Activated naive CD4-positive, alpha-beta T cell treated with anti-CD3 and anti-CD28 coated beads, Interleukin-2, amount 50 U/mL, for 24 hours (primary cell): ENCODE measurements around the gene GPR17.
A peak's percentile ranks its signal among the peaks of the same experiment; 100 is the strongest.

Experiments
- H3K27ac Mint-ChIP-seq: one replicate; pipeline ENCODE4 v1.8.0; 2021; ENCODE audit warnings: mild to moderate bottlenecking, mixed read lengths
- H3K27me3 Mint-ChIP-seq: one replicate; pipeline ENCODE4 v1.8.0; 2021; ENCODE audit warnings: mixed read lengths
- H3K36me3 Mint-ChIP-seq: one replicate; pipeline ENCODE4 v1.8.0; 2021; ENCODE audit warnings: mixed read lengths
- H3K4me1 Mint-ChIP-seq: one replicate; pipeline ENCODE4 v1.8.0; 2021; ENCODE audit warnings: mixed read lengths
- H3K4me3 Mint-ChIP-seq: one replicate; pipeline ENCODE4 v1.8.0; 2021; ENCODE audit warnings: mild to moderate bottlenecking, mixed read lengths
- H3K9me3 Mint-ChIP-seq: one replicate; pipeline ENCODE4 v1.8.0; 2021; ENCODE audit warnings: mixed read lengths

GPR17 gene

DNA sequence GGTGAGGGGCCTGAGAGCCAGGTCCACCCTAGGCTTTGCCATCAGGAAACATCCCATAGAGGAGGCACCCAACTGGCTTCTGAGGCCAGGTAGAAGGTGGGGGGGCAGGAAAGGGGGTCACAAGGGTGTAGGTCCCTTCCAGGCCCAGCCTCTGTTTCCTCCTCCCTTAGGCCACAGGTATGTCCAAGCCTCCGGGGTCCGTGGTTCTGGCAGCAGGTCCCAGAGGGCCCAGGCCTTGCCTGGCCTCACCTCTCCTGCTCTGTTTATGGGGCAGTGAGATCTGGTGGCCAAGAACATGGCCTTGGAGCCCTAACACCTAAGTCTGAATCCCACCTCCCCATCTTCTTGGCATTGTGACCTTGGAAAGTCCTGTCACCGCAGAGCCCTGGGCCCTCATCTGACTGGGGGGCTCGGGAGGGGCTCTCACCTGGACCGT is 21.6 kb upstream of the GPR17 start:
- no peak overlapping the region for H3K27ac Mint-ChIP-seq
- peaks cover 3% of the 10 kb centered on the region for H3K4me1 Mint-ChIP-seq
- H3K27me3 Mint-ChIP-seq: no peaks in the 10 kb centered on the region
- no peaks in the 10 kb centered on the region for H3K9me3 Mint-ChIP-seq
- no peaks in the 10 kb centered on the region for H3K36me3 Mint-ChIP-seq
- H3K4me3 Mint-ChIP-seq: no peak overlapping the region

DNA sequence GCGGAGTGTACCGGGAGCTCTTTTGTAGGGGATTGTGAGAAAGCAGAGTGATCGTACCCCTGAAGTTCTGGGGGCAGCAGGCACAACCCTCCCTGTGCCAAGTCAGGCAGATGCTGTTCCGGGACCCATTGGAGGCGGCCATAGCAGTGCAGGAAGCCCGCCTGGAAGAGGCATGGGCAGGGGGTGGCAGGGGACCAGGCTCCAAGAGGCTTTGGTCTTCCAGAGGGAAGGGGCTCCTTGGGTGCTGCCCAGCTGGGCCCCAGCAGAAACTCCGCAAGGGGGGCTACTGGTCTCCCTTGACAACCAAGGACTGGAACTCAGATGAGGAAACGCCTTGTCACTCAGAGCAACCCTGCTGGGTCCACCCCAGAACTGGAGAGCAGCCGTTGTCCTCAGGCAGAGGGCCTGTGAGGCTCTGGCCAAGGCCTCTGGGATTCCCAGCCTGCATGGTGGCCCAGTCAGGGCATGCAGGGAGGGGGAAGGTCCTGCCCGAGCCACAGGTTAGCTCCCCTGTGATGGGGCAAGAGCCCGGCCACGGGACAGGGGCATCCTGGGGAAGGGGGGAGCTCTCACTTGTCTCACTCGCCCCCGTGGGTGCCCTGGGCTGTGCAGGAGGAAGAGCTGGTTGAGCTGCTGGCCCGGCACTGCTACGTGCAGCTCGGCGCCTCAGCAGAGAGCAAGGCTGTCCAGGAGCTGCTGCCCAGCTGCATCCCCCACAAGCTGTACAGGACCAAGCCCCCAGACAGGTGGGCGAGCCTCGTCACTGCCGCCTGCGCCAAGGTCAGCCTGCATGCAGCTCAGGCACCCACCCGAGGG is 21.0 kb upstream of the GPR17 start:
- Mint-ChIP-seq H3K27me3 (no peaks in the 10 kb centered on the region), H3K36me3 (no peaks in the 10 kb centered on the region), H3K27ac (no peak overlapping the region), H3K9me3 (no peaks in the 10 kb centered on the region), H3K4me1 (peaks cover 4% of the 10 kb centered on the region), H3K4me3 (no peak overlapping the region)

DNA sequence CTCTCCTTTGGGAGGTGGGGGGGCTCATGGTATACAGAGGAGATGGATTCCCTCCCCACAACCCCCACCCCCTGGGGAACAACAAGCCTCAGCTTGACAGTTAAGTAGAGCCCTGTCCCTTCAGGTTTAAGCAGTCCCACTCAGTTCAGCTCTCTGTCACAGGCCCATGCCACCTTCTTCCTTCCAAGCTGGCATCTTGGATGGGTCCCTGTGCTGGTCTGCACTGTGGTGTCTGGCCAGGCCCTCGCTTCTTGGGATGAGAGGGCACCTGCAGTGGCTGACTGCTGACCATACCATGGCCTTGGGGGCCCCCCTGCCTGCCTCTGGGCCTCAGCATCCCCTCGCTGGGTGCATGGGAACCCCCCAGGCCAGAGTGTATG is 20.4 kb upstream of the GPR17 start:
- no peak overlapping the region for H3K27ac Mint-ChIP-seq
- H3K9me3 Mint-ChIP-seq: no peaks in the 10 kb centered on the region
- H3K27me3 Mint-ChIP-seq: no peaks in the 10 kb centered on the region
- H3K36me3 Mint-ChIP-seq: no peaks in the 10 kb centered on the region
- peaks cover 7% of the 10 kb centered on the region for H3K4me1 Mint-ChIP-seq
- H3K4me3 Mint-ChIP-seq: no peak overlapping the region

DNA sequence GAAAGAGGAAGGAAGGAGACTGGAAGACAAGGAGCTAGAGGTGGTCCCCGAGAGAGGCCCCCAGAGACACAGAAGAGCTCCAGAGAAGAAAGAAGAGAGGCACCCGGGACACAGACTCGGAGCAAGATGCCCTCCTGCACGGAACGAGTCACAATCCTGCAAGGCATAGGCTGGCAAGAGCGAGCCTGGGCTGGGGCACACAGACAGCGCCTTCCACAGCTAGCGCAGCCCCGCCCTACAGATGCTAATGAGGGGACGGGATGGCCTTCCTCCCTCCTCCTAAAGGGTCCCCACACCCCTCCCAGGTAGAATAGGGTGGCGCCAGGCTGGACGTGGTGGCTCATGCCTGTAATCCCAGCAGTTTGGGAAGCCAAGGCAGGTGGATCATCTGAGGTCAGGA is 19.8 kb upstream of the GPR17 start:
- Mint-ChIP-seq H3K27ac (no peak overlapping the region), H3K27me3 (no peaks in the 10 kb centered on the region), H3K36me3 (no peaks in the 10 kb centered on the region), H3K9me3 (no peaks in the 10 kb centered on the region), H3K4me1 (peaks cover 7% of the 10 kb centered on the region), H3K4me3 (no peak overlapping the region)

DNA sequence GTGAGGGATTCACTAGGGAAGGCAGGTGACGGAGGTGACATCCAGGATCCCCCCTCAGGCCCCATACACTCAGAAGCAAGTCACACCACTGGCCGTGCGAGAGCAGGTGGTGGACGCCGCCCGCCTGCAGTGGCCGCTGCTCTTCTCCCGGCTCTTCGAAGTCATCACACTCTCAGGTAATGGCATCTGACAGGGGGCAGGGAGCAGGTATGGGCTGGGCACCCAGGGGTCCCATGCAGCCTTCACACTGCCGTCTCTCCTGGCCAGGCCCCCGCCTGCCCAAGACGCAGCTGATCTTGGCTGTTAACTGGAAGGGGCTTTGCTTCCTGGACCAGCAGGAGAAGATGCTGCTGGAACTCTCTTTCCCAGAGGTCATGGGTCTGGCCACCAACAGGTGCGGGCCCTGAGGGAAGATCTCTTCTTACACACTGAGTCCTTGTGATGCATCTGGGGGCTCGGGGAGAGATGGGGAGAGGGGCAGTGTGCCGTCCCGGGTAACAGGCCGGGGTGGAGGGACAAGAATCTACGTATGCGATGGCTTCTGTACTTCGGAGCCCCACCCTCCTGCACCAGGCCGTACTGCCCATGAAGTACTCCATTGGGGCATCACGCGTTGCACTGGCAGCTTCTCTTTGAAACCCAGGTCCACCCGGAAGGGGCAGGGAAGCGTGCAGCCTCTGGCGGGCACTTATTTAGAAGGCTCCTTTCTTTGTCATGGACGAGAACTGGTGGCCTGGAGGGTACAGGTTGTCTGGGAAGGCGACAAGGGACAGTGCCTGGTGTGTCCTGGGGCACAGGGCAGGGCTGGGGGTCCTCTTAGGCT is 18.8 kb upstream of the GPR17 start:
- no peaks in the 10 kb centered on the region for H3K27me3 Mint-ChIP-seq
- no peak overlapping the region for H3K4me3 Mint-ChIP-seq
- peaks cover 7% of the 10 kb centered on the region for H3K4me1 Mint-ChIP-seq
- no peak overlapping the region for H3K27ac Mint-ChIP-seq
- no peaks in the 10 kb centered on the region for H3K36me3 Mint-ChIP-seq
- H3K9me3 Mint-ChIP-seq: no peaks in the 10 kb centered on the region

DNA sequence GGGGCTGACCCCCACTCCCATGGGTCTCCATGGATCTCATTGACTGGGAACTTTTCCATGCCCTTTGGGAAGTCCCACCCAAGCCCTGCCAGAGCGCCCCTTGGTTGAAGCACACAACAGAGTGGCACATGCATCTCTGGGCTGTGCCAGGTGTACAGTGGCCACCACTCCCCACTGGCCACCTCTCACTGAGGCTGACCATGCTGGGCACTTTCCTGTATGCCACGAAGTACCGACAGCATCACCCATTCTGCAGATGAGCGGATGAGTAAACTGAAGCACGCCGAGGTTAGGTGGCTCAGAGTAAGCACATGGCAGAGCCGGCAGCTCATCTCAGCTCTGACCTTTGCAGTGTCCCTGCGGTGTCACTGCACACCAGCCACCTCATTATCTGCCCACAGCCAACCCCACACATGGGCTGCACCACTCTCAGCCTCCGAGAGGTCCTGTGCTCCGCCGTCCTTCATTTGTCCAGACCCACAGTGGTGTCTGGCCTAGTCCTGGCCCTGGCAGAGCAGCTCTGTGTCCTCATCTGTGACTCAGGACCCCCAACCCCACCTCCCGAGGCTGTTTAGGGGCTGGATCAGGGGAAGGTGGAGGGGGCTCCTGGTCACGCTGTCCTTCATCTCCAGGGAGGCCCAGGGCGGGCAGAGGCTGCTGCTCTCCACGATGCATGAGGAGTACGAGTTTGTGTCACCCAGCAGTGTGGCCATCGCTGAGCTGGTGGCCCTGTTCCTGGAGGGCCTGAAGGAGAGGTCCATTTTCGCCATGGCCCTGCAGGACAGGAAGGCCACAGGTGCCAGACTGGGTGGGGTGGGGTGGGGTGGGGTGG is 18.0 kb upstream of the GPR17 start:
- Mint-ChIP-seq H3K36me3 (no peaks in the 10 kb centered on the region), H3K4me1 (peaks cover 11% of the 10 kb centered on the region), H3K9me3 (no peaks in the 10 kb centered on the region), H3K4me3 (no peak overlapping the region), H3K27me3 (no peaks in the 10 kb centered on the region), H3K27ac (no peak overlapping the region)

DNA sequence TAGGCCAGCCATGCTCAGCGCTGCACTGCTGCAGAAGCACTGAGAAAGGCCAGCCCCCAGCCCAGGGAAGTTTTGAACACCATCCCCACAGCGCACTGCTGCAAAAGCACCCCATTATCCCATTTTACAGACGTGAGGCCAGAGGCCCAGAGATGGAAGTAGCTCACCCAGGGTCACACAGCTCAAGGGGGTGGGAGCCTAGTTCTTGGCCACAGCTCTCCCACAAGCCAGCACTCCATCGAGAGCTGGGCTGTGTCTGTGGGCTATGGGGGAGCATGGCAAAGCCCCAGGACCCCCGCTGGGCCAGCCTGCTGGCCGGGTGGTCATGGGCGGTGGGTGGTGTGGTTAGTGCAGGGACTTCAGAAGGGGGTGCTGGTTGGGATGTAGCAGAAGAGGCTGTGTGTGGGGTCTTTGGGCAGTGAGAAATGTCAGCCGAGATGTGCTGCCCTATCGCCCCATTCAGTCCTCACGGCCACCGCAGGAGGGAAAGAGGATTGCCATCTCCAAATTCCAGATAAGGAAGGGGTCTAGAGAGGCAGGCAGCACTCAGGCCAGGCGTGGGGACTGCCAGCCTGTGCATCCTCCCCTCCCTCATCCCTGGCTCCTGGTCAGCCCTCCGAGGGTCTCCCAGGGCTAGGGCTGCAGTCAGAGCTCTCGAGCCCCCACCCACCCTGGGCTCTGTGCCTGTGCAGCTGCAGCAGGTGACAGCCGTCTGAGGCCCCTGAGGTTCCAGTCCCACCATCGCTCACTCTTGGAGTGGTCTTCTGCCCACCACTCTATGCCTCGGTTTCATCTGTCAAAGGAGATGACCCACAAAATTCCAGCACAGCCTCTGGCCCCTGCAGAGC is 17.0 kb upstream of the GPR17 start:
- Mint-ChIP-seq H3K4me3 (no peak overlapping the region), H3K9me3 (no peaks in the 10 kb centered on the region), H3K36me3 (no peaks in the 10 kb centered on the region), H3K4me1 (peaks cover 21% of the 10 kb centered on the region), H3K27ac (no peak overlapping the region), H3K27me3 (no peaks in the 10 kb centered on the region)

DNA sequence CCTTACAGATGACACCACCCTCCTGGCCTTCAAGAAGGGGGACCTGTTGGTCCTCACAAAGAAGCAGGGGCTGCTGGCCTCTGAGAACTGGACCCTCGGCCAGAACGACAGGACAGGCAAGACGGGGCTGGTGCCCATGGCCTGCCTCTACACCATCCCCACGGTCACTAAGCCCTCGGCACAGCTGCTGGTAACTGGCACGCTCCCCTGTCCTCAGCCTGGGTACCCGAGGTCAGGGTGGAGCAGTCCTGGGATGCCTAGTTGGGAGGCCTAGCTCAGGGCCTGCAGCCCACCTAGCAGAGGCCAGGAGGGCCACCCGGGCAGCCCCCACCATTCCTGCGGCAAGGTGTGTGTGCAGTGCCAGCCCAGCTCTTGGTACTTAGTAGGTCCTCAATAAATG is 16.3 kb upstream of the GPR17 start:
- Mint-ChIP-seq H3K4me3 (no peak overlapping the region), H3K27ac (no peak overlapping the region), H3K27me3 (no peaks in the 10 kb centered on the region), H3K4me1 (peaks cover 22% of the 10 kb centered on the region), H3K9me3 (no peaks in the 10 kb centered on the region), H3K36me3 (no peaks in the 10 kb centered on the region)

DNA sequence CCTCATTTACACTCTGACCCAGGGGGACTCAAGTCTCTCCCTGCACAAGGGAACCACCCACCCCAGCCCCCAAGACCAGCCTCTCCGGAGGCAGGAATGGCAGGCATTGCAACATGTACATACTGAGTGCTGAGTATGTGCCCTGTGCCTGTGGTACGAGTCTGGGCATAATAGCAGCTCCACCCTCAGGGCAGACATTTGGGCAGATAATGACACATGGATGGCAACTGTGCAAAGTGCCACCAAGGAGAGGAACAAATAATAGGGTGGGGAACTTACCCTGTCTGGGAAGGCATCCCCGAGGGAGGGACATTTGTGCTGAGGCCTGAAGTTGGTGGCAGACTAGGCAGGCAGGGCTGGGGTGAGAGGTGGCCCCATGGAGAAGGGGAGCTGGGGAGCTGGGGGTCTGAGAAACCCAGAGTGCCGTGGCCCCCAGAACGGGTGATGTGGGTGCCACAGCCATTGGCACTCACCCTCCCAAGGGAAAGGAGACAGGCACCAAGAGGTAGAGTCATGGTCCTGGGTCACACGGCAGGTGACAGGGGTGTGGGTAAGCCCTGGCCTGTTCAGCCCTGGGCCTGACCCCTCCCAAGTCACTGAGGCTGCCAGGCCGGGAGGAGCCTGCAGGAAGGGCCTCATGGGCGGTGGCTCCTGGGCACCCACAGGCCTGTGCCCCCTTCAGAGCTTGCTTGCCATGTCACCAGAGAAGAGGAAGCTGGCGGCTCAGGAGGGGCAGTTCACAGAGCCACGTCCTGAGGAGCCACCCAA is 15.7 kb upstream of the GPR17 start:
- Mint-ChIP-seq H3K9me3 (no peaks in the 10 kb centered on the region), H3K36me3 (no peaks in the 10 kb centered on the region), H3K4me1 (peaks cover 28% of the 10 kb centered on the region), H3K4me3 (no peak overlapping the region), H3K27me3 (no peaks in the 10 kb centered on the region), H3K27ac (no peak overlapping the region)

DNA sequence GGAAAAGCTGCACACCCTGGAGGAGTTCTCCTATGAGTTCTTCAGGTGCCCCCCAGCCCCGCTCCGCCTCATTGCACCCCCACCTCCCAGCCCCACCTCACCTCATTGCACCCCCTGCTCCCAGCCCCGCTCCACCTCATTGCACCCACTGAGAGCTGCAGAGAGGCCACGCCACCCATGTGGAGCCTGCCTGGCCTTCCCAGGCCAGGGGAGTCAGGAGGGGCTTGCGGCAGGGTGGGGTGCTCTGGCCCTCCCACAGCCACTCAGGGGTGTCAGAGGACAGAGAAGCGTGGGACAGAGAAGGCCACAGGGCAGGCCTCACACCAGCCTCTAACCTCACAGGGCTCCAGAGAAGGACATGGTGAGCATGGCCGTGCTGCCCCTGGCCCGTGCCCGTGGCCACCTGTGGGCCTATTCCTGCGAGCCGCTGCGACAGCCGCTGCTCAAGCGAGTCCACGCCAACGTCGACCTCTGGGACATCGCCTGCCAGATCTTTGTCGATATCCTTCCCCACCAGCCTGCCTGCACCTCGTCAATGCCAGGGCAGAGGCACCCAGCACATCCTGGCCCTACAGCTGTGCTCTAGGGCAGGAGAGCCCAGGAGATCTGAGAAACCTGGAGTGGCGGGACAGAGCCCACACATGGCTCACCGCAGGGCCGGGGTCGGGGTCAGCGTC is 15.0 kb upstream of the GPR17 start:
- Mint-ChIP-seq H3K4me1 (peaks cover 31% of the 10 kb centered on the region), H3K36me3 (no peaks in the 10 kb centered on the region), H3K27ac (no peak overlapping the region), H3K9me3 (no peaks in the 10 kb centered on the region), H3K4me3 (no peak overlapping the region), H3K27me3 (no peaks in the 10 kb centered on the region)

DNA sequence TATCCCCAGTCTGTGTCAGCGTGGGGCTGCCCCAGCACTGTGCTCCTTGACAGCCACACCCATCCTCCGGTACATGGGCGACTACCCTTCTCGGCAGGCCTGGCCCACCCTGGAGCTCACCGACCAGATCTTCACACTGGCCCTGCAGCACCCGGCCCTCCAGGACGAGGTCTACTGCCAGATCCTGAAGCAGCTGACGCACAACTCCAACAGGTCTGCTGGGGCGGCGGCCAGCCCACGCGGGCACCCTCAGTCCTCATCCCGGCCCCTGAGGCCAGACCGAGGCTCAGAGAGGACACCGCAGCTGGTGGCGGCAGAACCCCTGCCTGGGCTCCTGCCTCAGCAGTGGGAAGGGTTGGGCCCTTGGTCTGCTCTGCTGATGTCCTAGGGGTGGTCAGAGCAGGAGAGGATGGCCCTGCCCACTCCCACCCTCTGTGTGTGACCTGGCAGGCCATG is 14.4 kb upstream of the GPR17 start:
- Mint-ChIP-seq H3K9me3 (no peaks in the 10 kb centered on the region), H3K4me3 (no peak overlapping the region), H3K4me1 (peaks cover 37% of the 10 kb centered on the region), H3K36me3 (no peaks in the 10 kb centered on the region), H3K27me3 (no peaks in the 10 kb centered on the region), H3K27ac (no peak overlapping the region)

DNA sequence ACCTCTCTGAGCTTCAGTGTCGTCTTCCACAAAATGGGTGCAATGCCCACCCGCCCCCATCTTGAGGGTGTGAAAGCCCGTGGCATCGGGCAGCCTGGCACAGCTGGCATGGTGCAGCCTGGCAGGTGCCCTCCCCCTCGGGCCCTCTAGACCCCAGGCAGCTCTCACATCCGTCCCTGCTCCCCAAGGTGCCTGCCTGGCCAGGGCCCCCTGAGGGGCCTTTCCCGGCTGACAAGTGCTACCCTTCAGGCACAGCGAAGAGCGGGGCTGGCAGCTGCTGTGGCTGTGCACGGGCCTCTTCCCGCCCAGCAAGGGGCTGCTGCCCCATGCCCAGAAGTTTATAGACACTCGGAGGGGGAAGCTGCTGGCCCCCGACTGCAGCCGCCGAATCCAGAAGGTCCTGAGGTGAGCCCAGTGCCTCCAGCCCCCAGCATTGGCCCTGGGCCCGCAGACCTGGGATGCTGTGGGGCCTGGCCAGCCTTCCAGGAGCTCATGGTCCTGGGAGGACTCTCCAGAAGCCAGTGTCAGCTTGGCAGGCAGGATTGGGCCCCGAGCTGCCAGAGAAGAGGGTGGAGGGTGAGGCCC is 13.9 kb upstream of the GPR17 start:
- H3K36me3 Mint-ChIP-seq: no peaks in the 10 kb centered on the region
- no peaks in the 10 kb centered on the region for H3K9me3 Mint-ChIP-seq
- no peak overlapping the region for H3K4me3 Mint-ChIP-seq
- no peak overlapping the region for H3K27ac Mint-ChIP-seq
- H3K4me1 Mint-ChIP-seq: peaks cover 40% of the 10 kb centered on the region
- H3K27me3 Mint-ChIP-seq: no peaks in the 10 kb centered on the region

DNA sequence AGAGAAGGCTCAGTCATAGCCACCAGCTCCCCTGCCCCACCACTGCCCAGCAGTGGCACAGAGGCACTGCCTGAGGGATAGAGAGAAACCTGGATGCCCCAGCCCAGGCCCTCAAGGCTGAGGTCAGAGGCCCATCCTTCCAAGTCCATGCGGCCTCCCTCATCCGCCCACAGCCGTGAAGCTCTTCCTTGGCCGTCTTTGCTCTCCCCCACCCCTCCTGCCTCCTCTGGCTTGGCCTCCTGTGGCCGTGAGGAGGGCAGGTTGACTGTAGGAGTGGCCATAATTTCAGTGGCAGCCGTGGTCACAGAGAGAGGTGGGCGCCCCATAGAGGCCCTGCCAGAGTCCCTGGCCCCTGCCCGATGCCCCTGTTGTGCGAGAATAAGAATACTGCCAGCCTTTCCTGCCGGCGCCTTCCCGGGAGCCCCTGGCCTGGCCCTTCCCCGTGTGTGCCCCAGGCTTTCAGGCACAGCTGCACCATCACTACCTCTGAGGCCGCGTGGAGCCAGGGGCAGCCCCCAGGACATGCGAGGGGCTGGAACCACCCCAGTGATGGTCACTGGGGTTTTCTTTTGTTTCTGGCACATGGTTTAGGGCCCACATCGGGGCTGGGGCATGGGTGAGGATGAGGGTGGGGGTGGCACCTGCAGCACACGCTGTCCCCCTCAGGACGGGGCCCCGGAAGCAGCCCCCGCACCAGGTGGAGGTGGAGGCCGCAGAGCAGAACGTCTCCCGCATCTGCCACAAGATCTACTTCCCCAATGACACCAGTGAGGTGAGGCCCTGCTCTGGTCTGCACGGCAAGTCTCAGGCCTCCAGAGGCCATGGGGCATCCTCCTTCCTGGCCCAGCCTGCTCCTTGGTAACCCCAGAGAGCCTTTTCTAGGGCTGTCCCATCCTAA is 13.1 kb upstream of the GPR17 start:
- Mint-ChIP-seq H3K4me1 (peaks cover 42% of the 10 kb centered on the region), H3K9me3 (no peaks in the 10 kb centered on the region), H3K27me3 (no peaks in the 10 kb centered on the region), H3K36me3 (no peaks in the 10 kb centered on the region), H3K4me3 (no peak overlapping the region), H3K27ac (peak overlapping the region; percentile 63)
